ENCODE results near the gene CORO2A. TPM values are rescaled to one million over a fixed set of nuclear protein-coding genes. Genes with fewer than 3 reads are reported as not detected.
A peak's percentile ranks its signal among the peaks of the same experiment; 100 is the strongest.

CORO2A gene
- total and polyA plus RNA-seq, 2 of the 13 experiments (the other 11 are each of a cell fraction or from before 2014, with no cell fraction given), result 14.4 to 15.3 TPM

DNA sequence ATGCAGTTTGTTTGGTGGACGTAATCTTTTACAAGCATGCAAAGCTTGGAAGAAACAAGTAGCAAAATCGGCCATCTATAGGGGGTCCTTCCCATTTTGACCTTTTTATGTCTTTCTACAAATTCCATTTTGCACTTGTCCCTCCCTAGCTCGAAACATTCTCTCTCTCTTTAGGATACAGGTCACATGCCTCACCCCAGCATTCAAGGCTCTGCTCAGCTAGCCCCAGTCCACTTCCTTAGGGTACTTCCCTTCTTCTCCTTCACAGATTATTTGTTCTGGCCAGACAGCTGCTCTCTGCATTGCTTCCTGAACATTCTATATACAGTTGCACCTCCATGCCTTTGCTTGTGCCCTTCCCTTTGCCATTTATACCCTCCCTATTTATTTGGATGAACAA is 41.7 kb downstream of the CORO2A start:
- intact Hi-C loops (cut with micrococcal nuclease; ENCODE audit: unreplicated experiment) (no loop called here), in situ Hi-C loops (cut with HindIII; ENCODE audit: extremely low pct_ligation_motif_present, low pct_unique_long_range_greater_than_20kb) (no loop called here)
- ATAC-seq, result no peak
- no peak for FAIRE-seq
- peak overlapping the region; percentile 19 for H3K27ac ChIP-seq (ENCODE audit: extremely low read length, insufficient read depth, low read length)
- H4K20me1 ChIP-seq (ENCODE audit: insufficient read depth, low read length), result no peaks in the 10 kb centered on the region
- no peak overlapping the region for H3K4me2 ChIP-seq (ENCODE audit: low read depth, low read length)
- WGBS (ENCODE audit: low lambda C conversion rate), result 71% methylated on average over 3 of the region's 3 CpGs
- H3K79me2 ChIP-seq (ENCODE audit: insufficient read depth, low read length), result no peaks in the 10 kb centered on the region
- ChIA-PET POLR2A (no interaction called here), CTCF (ENCODE audit: low intra/inter-chr PET ratio, low total read pairs) (no interaction called here)
- DNase-seq (ENCODE audit: low spot score), result no peak
- H2AFZ ChIP-seq (ENCODE audit: low read length), result no peak overlapping the region
- H3K9me3 ChIP-seq (ENCODE audit: low read length), result no peaks in the 10 kb centered on the region
- H3K9ac ChIP-seq (ENCODE audit: insufficient read depth, low read depth, low read length), result no peak overlapping the region
- TF ChIP-seq PHF21A (CRISPR knock-in tag; IDR thresholded peaks at IDR 0.05), result no peak
- no peak for TF ChIP-seq NR2F6 (IDR thresholded peaks at IDR 0.05)
- TF ChIP-seq NR2F6 (CRISPR knock-in tag; IDR thresholded peaks at IDR 0.05), result no peak
- no peak for TF ChIP-seq ZBTB7B (CRISPR knock-in tag; IDR thresholded peaks at IDR 0.05)
- no peak for TF ChIP-seq NBN (conservative IDR thresholded peaks at IDR 0.05)
- TF ChIP-seq, protein P1, sequence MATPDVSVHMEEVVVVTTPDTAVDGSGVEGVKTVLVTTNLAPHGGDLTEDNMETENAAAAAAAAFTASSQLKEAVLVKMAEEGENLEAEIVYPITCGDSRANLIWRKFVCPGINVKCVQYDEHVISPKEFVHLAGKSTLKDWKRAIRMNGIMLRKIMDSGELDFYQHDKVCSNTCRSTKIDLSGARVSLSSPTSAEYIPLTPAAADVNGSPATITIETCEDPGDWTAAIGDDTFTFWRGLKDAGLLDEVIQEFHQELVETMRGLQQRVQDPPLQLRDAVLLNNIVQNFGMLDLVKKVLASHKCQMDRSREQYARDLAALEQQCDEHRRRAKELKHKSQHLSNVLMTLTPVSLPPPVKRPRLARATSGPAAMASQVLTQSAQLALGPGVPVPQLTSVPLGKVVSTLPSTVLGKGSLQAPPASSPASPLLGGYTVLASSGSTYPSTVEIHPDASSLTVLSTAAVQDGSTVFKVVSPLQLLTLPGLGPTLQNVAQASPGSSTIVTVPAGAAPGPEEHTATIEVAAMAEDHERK (CRISPR knock-in tag; IDR thresholded peaks at IDR 0.05; ENCODE audit: low read depth), result no peak
- TF ChIP-seq, protein P2, sequence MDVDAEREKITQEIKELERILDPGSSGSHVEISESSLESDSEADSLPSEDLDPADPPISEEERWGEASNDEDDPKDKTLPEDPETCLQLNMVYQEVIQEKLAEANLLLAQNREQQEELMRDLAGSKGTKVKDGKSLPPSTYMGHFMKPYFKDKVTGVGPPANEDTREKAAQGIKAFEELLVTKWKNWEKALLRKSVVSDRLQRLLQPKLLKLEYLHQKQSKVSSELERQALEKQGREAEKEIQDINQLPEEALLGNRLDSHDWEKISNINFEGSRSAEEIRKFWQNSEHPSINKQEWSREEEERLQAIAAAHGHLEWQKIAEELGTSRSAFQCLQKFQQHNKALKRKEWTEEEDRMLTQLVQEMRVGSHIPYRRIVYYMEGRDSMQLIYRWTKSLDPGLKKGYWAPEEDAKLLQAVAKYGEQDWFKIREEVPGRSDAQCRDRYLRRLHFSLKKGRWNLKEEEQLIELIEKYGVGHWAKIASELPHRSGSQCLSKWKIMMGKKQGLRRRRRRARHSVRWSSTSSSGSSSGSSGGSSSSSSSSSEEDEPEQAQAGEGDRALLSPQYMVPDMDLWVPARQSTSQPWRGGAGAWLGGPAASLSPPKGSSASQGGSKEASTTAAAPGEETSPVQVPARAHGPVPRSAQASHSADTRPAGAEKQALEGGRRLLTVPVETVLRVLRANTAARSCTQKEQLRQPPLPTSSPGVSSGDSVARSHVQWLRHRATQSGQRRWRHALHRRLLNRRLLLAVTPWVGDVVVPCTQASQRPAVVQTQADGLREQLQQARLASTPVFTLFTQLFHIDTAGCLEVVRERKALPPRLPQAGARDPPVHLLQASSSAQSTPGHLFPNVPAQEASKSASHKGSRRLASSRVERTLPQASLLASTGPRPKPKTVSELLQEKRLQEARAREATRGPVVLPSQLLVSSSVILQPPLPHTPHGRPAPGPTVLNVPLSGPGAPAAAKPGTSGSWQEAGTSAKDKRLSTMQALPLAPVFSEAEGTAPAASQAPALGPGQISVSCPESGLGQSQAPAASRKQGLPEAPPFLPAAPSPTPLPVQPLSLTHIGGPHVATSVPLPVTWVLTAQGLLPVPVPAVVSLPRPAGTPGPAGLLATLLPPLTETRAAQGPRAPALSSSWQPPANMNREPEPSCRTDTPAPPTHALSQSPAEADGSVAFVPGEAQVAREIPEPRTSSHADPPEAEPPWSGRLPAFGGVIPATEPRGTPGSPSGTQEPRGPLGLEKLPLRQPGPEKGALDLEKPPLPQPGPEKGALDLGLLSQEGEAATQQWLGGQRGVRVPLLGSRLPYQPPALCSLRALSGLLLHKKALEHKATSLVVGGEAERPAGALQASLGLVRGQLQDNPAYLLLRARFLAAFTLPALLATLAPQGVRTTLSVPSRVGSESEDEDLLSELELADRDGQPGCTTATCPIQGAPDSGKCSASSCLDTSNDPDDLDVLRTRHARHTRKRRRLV (CRISPR knock-in tag; IDR thresholded peaks at IDR 0.05), result no peak
- no peak for TF ChIP-seq ZNF619 (CRISPR knock-in tag; IDR thresholded peaks at IDR 0.05)
- TF ChIP-seq PAF1 (CRISPR knock-in tag; IDR thresholded peaks at IDR 0.05), result no peak
- TF ChIP-seq ATF7 (IDR thresholded peaks at IDR 0.05), result no peak
- no peak for TF ChIP-seq ATF7 (CRISPR knock-in tag; IDR thresholded peaks at IDR 0.05)
- no peak for TF ChIP-seq ZNF44 (CRISPR knock-in tag; IDR thresholded peaks at IDR 0.05)
- TF ChIP-seq, protein P3, sequence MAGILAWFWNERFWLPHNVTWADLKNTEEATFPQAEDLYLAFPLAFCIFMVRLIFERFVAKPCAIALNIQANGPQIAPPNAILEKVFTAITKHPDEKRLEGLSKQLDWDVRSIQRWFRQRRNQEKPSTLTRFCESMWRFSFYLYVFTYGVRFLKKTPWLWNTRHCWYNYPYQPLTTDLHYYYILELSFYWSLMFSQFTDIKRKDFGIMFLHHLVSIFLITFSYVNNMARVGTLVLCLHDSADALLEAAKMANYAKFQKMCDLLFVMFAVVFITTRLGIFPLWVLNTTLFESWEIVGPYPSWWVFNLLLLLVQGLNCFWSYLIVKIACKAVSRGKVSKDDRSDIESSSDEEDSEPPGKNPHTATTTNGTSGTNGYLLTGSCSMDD (CRISPR knock-in tag; IDR thresholded peaks at IDR 0.05), result no peak
- TF ChIP-seq, protein P4, sequence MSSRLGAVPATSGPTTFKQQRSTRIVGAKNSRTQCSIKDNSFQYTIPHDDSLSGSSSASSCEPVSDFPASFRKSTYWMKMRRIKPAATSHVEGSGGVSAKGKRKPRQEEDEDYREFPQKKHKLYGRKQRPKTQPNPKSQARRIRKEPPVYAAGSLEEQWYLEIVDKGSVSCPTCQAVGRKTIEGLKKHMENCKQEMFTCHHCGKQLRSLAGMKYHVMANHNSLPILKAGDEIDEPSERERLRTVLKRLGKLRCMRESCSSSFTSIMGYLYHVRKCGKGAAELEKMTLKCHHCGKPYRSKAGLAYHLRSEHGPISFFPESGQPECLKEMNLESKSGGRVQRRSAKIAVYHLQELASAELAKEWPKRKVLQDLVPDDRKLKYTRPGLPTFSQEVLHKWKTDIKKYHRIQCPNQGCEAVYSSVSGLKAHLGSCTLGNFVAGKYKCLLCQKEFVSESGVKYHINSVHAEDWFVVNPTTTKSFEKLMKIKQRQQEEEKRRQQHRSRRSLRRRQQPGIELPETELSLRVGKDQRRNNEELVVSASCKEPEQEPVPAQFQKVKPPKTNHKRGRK (CRISPR knock-in tag; IDR thresholded peaks at IDR 0.05), result no peak
- no peak for TF ChIP-seq ZNF274 (CRISPR knock-in tag; IDR thresholded peaks at IDR 0.05)
- TF ChIP-seq ZNF317 (CRISPR knock-in tag; IDR thresholded peaks at IDR 0.05), result no peak
- TF ChIP-seq SOX5 (CRISPR knock-in tag; IDR thresholded peaks at IDR 0.05; ENCODE audit: borderline replicate concordance), result no peak
- no peak for TF ChIP-seq MBD4 (IDR thresholded peaks at IDR 0.05; ENCODE audit: borderline replicate concordance, low read length)
- no peak overlapping the region for H3K4me3 ChIP-seq (replicated peaks in 1 of 3; ENCODE audit: insufficient read depth in 1 of 3, low read depth in 2 of 3, low read length in 3 of 3)
- peaks cover 1 to 20% of the 10 kb centered on the region in 2 experiments; a peak in 2 of 5 replicates for H3K36me3 ChIP-seq (replicated peaks in 1 of 2; ENCODE audit: control insufficient read depth in 1 of 2, insufficient read depth in 2 of 2, low read length in 2 of 2)
- H3K27me3 ChIP-seq (ENCODE audit: control insufficient read depth in 1 of 2, insufficient read depth in 2 of 2, low read length in 2 of 2), result no peaks in the 10 kb centered on the region
- H3K4me1 ChIP-seq (ENCODE audit: insufficient read depth, low read length), result peaks cover 46% of the 10 kb centered on the region
- BruUV-seq (replicated peaks), result no TSS peak

Data from HepG2 (cell line).